Measurements from ENCODE around the gene UNC5A. TPM values are rescaled to one million over a fixed set of nuclear protein-coding genes. Genes with fewer than 3 reads are reported as not detected.

The UNC5A gene
- total RNA-seq, 1 experiment from 2014 or later: 0.13 TPM

- in situ Hi-C loops (cut with HindIII; ENCODE audit: low pct_unique_long_range_greater_than_20kb, low sequenced_read_pairs): no loop called here
- peaks cover under 1% of the 10 kb centered on the region; the same call in 1 of the 2 replicates for H3K4me1 ChIP-seq (ENCODE audit: control insufficient read depth, insufficient read depth, low read length)
- CTCF ChIA-PET: no interaction called here
Measured at GRCh38 chr5:176868126-176868525, 57.8 kb downstream of the UNC5A start.

GRCh38 chr5:176868731-176869130 lies 58.4 kb downstream of the UNC5A start:
- in situ Hi-C loops (cut with HindIII; ENCODE audit: low pct_unique_long_range_greater_than_20kb, low sequenced_read_pairs) (no loop called here), intact Hi-C loops (cut with micrococcal nuclease; ENCODE audit: unreplicated experiment) (no loop called here)
- TF ChIP-seq CTCF (IDR thresholded peaks at IDR 0.05) (no peak), POLR2AphosphoS5 (IDR thresholded peaks at IDR 0.05; ENCODE audit: low read depth, low read length) (no peak), SIN3A (IDR thresholded peaks at IDR 0.05; ENCODE audit: borderline replicate concordance, insufficient read depth, low read depth, low read length) (no peak), TCF7L2 (IDR thresholded peaks at IDR 0.05; ENCODE audit: low read depth, low read length) (no peak), REST (IDR thresholded peaks at IDR 0.05; ENCODE audit: insufficient read depth in 1 of 2, low read depth in 2 of 2, low read length in 1 of 2) (no peak)
- Histone ChIP-seq H3K36me3 (ENCODE audit: control insufficient read depth, insufficient read depth, low read length) (no peaks in the 10 kb centered on the region), H3K4me3 (ENCODE audit: low read depth in 2 of 2, low read length in 2 of 2) (no peak overlapping the region), H3K27ac (ENCODE audit: low read length) (no peak overlapping the region), H3K27me3 (ENCODE audit: control insufficient read depth, insufficient read depth, low read length) (no peaks in the 10 kb centered on the region), H3K9me3 (ENCODE audit: control insufficient read depth, insufficient read depth, low read depth, low read length) (no peaks in the 10 kb centered on the region), H3K4me1 (ENCODE audit: control insufficient read depth, insufficient read depth, low read length) (no peaks in the 10 kb centered on the region)
- ChIA-PET CTCF (no interaction called here), POLR2A (interaction anchor here (0.6 kb wide), 1 partner anchor 29 kb away, joined by 16 read pairs; no protein-coding TSS in a partner anchor)
- ATAC-seq: no peak
- DNase-seq (ENCODE audit: low read depth, low spot score): no peak
- no TSS peak for BruUV-seq (replicated peaks)

More at GRCh38 chr5:176868126-176868525, 57.8 kb downstream of the UNC5A start:
- POLR2A ChIA-PET: no interaction called here
- H3K9me3 ChIP-seq (ENCODE audit: control insufficient read depth, insufficient read depth, low read depth, low read length): no peaks in the 10 kb centered on the region
- H3K27me3 ChIP-seq (ENCODE audit: control insufficient read depth, insufficient read depth, low read length): no peaks in the 10 kb centered on the region
- DNase-seq (ENCODE audit: low read depth, low spot score) (no peak), ATAC-seq (no peak)
- no peak overlapping the region for H3K4me3 ChIP-seq (ENCODE audit: low read depth in 2 of 2, low read length in 2 of 2)
- no peak overlapping the region for H3K27ac ChIP-seq (ENCODE audit: low read length)
- intact Hi-C loops (cut with micrococcal nuclease; ENCODE audit: unreplicated experiment): no loop called here
- TF ChIP-seq POLR2AphosphoS5 (IDR thresholded peaks at IDR 0.05; ENCODE audit: low read depth, low read length) (no peak), CTCF (IDR thresholded peaks at IDR 0.05) (no peak), SIN3A (IDR thresholded peaks at IDR 0.05; ENCODE audit: borderline replicate concordance, insufficient read depth, low read depth, low read length) (no peak), REST (IDR thresholded peaks at IDR 0.05; ENCODE audit: insufficient read depth in 1 of 2, low read depth in 2 of 2, low read length in 1 of 2) (no peak), TCF7L2 (IDR thresholded peaks at IDR 0.05; ENCODE audit: low read depth, low read length) (no peak)
- H3K36me3 ChIP-seq (ENCODE audit: control insufficient read depth, insufficient read depth, low read length): no peaks in the 10 kb centered on the region
- BruUV-seq (replicated peaks): no TSS peak
